WTC11 (cell line): ENCODE results near the gene PTH1R. TPM values are rescaled to one million over a fixed set of nuclear protein-coding genes. Genes with fewer than 3 reads are reported as not detected.

Experiments
- ATAC-seq: fragments of 200-7000 bp; cut with Tn5 transposase; 2 replicates; pipeline ENCODE4 v1.10.0; 2021; ENCODE audit warnings: mild to moderate bottlenecking, moderate library complexity
- CTCF ChIA-PET: fragments of 300-600 bp; sonication (Branson Sonifier 250); formaldehyde crosslinking; loops from one replicate; lab custom pipeline; 2021; ENCODE audit warnings: antibody characterized with exemption; lab: Charles Lee
- POLR2A ChIA-PET: fragments of 350-600 bp; sonication (Branson Sonifier 250); formaldehyde crosslinking; loops from one replicate; lab custom pipeline; 2021; ENCODE audit warnings: antibody characterized with exemption; lab: Charles Lee
- DNase-seq: peaks from one replicate; pipeline ENCODE4 v3.0.0; 2021; ENCODE audit warnings: low spot score
- H3K27ac Mint-ChIP-seq: 2 replicates; pipeline ENCODE4 v1.8.0; 2021; ENCODE audit warnings: mixed read lengths
- H3K27me3 Mint-ChIP-seq: 2 replicates; pipeline ENCODE4 v1.8.0; 2021; ENCODE audit warnings: low read depth, mild to moderate bottlenecking, moderate library complexity, mixed read lengths
- H3K36me3 Mint-ChIP-seq: 2 replicates; pipeline ENCODE4 v1.8.0; 2021; ENCODE audit warnings: mixed read lengths
- H3K4me1 Mint-ChIP-seq: 2 replicates; pipeline ENCODE4 v1.8.0; 2022; ENCODE audit warnings: mixed read lengths
- H3K4me3 Mint-ChIP-seq: 2 replicates; pipeline ENCODE4 v1.8.0; 2021; ENCODE audit warnings: mild to moderate bottlenecking, moderate library complexity, mixed read lengths
- H3K9me3 Mint-ChIP-seq: 2 replicates; pipeline ENCODE4 v1.8.0; 2021; ENCODE audit warnings: mixed read lengths
- AFF4 ChIP-seq: sonication (generic); formaldehyde crosslinking; IDR thresholded peaks from 2 replicates; pipeline ENCODE4 v1.8.1; 2023; ENCODE audit warnings: mild to moderate bottlenecking, missing genetic modification reagents, borderline replicate concordance
- AR ChIP-seq: fragments of 250-450 bp; sonication (Bioruptor Pico); IDR thresholded peaks from 2 replicates; pipeline ENCODE4 v1.9.0; 2021; ENCODE audit warnings: mild to moderate bottlenecking
- ATF3 ChIP-seq: sonication (generic); formaldehyde crosslinking; conservative IDR thresholded peaks from 2 replicates; pipeline ENCODE4 v1.8.1; 2022; ENCODE audit warnings: mild to moderate bottlenecking, missing genetic modification reagents
- CBFB ChIP-seq: sonication (generic); formaldehyde crosslinking; IDR thresholded peaks from 2 replicates; pipeline ENCODE4 v1.8.1; 2022; ENCODE audit warnings: mild to moderate bottlenecking, low read depth, missing genetic modification reagents
- CREB1 ChIP-seq: sonication (generic); formaldehyde crosslinking; IDR thresholded peaks from 2 replicates; pipeline ENCODE4 v1.8.0; 2023; ENCODE audit warnings: mild to moderate bottlenecking, missing genetic modification reagents
- E2F4 ChIP-seq: sonication (generic); formaldehyde crosslinking; IDR thresholded peaks from 2 replicates; pipeline ENCODE4 v1.8.1; 2022; ENCODE audit warnings: low read depth, mild to moderate bottlenecking, moderate library complexity, missing genetic modification reagents, borderline replicate concordance
- ELF4 ChIP-seq: sonication (generic); formaldehyde crosslinking; IDR thresholded peaks from 2 replicates; pipeline ENCODE4 v1.8.1; 2022; ENCODE audit warnings: low read depth, mild to moderate bottlenecking, moderate library complexity, missing genetic modification reagents
- ERG ChIP-seq: fragments of 250-450 bp; sonication (Bioruptor Pico); IDR thresholded peaks from 2 replicates; pipeline ENCODE4 v1.8.0; 2021; ENCODE audit warnings: mild to moderate bottlenecking
- FOXK1 ChIP-seq: sonication (generic); formaldehyde crosslinking; IDR thresholded peaks from 2 replicates; pipeline ENCODE4 v1.8.0; 2022; ENCODE audit warnings: mild to moderate bottlenecking, moderate library complexity, missing genetic modification reagents
- HMGXB4 ChIP-seq: sonication (generic); formaldehyde crosslinking; IDR thresholded peaks from 2 replicates; pipeline ENCODE4 v1.8.1; 2023; ENCODE audit warnings: mild to moderate bottlenecking, moderate library complexity, missing genetic modification reagents
- KAT7 ChIP-seq: sonication (generic); formaldehyde crosslinking; IDR thresholded peaks from 2 replicates; pipeline ENCODE4 v1.8.1; 2023; ENCODE audit warnings: missing genetic modification reagents, mild to moderate bottlenecking, borderline replicate concordance
- PREB ChIP-seq: sonication (generic); formaldehyde crosslinking; IDR thresholded peaks from 2 replicates; pipeline ENCODE4 v1.8.1; 2022; ENCODE audit warnings: mild to moderate bottlenecking, missing genetic modification reagents, moderate library complexity, borderline replicate concordance
- SOX15 ChIP-seq: fragments of 250-450 bp; sonication (Bioruptor Pico); IDR thresholded peaks from 2 replicates; pipeline ENCODE4 v1.9.0; 2021; ENCODE audit warnings: mild to moderate bottlenecking
- TCF7 ChIP-seq: sonication (generic); formaldehyde crosslinking; IDR thresholded peaks from 2 replicates; pipeline ENCODE4 v1.8.0; 2022; ENCODE audit warnings: mild to moderate bottlenecking, low read depth, missing genetic modification reagents, moderate library complexity
- TEAD1 ChIP-seq: sonication (generic); formaldehyde crosslinking; IDR thresholded peaks from 2 replicates; pipeline ENCODE4 v1.8.0; 2022; ENCODE audit warnings: mild to moderate bottlenecking, missing genetic modification reagents
- ZBTB21 ChIP-seq: sonication (generic); formaldehyde crosslinking; IDR thresholded peaks from 2 replicates; pipeline ENCODE4 v1.8.1; 2023; ENCODE audit warnings: mild to moderate bottlenecking, missing genetic modification reagents, borderline replicate concordance
- ZNF219 ChIP-seq: sonication (generic); formaldehyde crosslinking; IDR thresholded peaks from 2 replicates; pipeline ENCODE4 v1.8.0; 2023; ENCODE audit warnings: missing genetic modification reagents, mild to moderate bottlenecking, borderline replicate concordance
- ZNF396 ChIP-seq: fragments of 250-450 bp; sonication (Bioruptor Pico); IDR thresholded peaks from 2 replicates; pipeline ENCODE4 v1.8.0; 2021; ENCODE audit warnings: mild to moderate bottlenecking, moderate library complexity, borderline replicate concordance
- ZNF416 ChIP-seq: fragments of 250-450 bp; sonication (Bioruptor Pico); IDR thresholded peaks from 2 replicates; pipeline ENCODE4 v1.9.0; 2021; ENCODE audit warnings: mild to moderate bottlenecking, inconsistent platforms
- total RNA-seq: library from RNA; stranded (reverse); gene quantifications from 3 replicates; pipeline ENCODE4 v1.2.3, GENCODE V29; 2021

PTH1R gene
- total RNA-seq, 1 experiment from 2014 or later, result 12.0 TPM

- TF ChIP-seq AR, result no peak
- no peak for TF ChIP-seq FOXK1 (CRISPR knock-in tag)
- TF ChIP-seq ZNF219 (CRISPR knock-in tag), result no peak
- TF ChIP-seq KAT7, result no peak
- no peak for TF ChIP-seq TCF7
- TF ChIP-seq ZBTB21 (CRISPR knock-in tag), result no peak
- no peak for TF ChIP-seq ZNF396 (CRISPR knock-in tag)
- no peak for TF ChIP-seq AFF4 (CRISPR knock-in tag)
- TF ChIP-seq ATF3, result no peak
- TF ChIP-seq HMGXB4 (CRISPR knock-in tag), result no peak
- TF ChIP-seq PREB, result no peak
- no peak for TF ChIP-seq ELF4 (CRISPR knock-in tag)
- no peak for TF ChIP-seq ZNF416 (CRISPR knock-in tag)
- no peaks in the 10 kb centered on the region; the same call in 1 of the 2 replicates for H3K4me1 Mint-ChIP-seq
- H3K9me3 Mint-ChIP-seq, result no peaks in the 10 kb centered on the region
- DNase-seq, result no peak
- ChIA-PET POLR2A (no interaction called here), CTCF (interaction anchor here (0.9 to 2.9 kb wide), 4 partner anchors 9 to 182 kb away, joined by 3 to 41 read pairs (median 4); partner anchors contain the start of gene PRSS50)
- H3K27ac Mint-ChIP-seq, result no peak overlapping the region
- H3K4me3 Mint-ChIP-seq, result no peak overlapping the region
- peaks cover 28% of the 10 kb centered on the region for H3K27me3 Mint-ChIP-seq
- no peaks in the 10 kb centered on the region for H3K36me3 Mint-ChIP-seq
- no peak for ATAC-seq
These were observed 22.4 kb downstream of the PTH1R start for GRCh38 chr3:46900007-46900292.

GRCh38 chr3:46900356-46900755, 22.8 kb downstream of the PTH1R start:
- H3K27ac Mint-ChIP-seq, result no peak overlapping the region
- no peak for TF ChIP-seq KAT7
- no peak for TF ChIP-seq E2F4
- TF ChIP-seq TEAD1 (CRISPR knock-in tag), result no peak
- TF ChIP-seq CREB1 (CRISPR knock-in tag), result no peak
- TF ChIP-seq CBFB (CRISPR knock-in tag), result no peak
- TF ChIP-seq SOX15 (CRISPR knock-in tag), result no peak
- no peak for TF ChIP-seq ERG (CRISPR knock-in tag)
- ChIA-PET POLR2A (no interaction called here), CTCF (interaction anchor here (0.8 to 2.9 kb wide), 7 partner anchors 9 to 236 kb away, joined by 3 to 41 read pairs (median 4); partner anchors contain the start of gene PRSS50)
- DNase-seq, result no peak
- no peaks in the 10 kb centered on the region; the same call in 1 of the 2 replicates for H3K4me1 Mint-ChIP-seq
- ATAC-seq, result no peak
- no peak overlapping the region for H3K4me3 Mint-ChIP-seq
- H3K36me3 Mint-ChIP-seq, result no peaks in the 10 kb centered on the region
- H3K27me3 Mint-ChIP-seq, result peaks cover 24% of the 10 kb centered on the region
- H3K9me3 Mint-ChIP-seq, result no peaks in the 10 kb centered on the region
